NCI-H774 (cell line): Measurements from ENCODE around the gene ALG1.
"Not testable (repeated sequence)": the region's sequence is repeated elsewhere in the genome, so short reads cannot be mapped to it uniquely, and the experiment has no call there.

Experiments used
- DNase-seq: peaks from one replicate; lab custom pipeline; 2025; lab: John Stamatoyannopoulos, UW

ALG1 gene

GRCh38 chr16:5044581-5044980 lies 27.1 kb upstream of the ALG1 start:
- not testable (repeated sequence) for DNase-seq

GRCh38 chr16:5045499-5046115 lies 26.0 kb upstream of the ALG1 start:
- DNase-seq, result no peak

GRCh38 chr16:5046914-5047313 lies 24.7 kb upstream of the ALG1 start:
- no peak for DNase-seq

- no peak for DNase-seq
Observed at GRCh38 chr16:5054876-5055865, 16.5 kb upstream of the ALG1 start.

GRCh38 chr16:5056352-5056751 lies 15.3 kb upstream of the ALG1 start:
- DNase-seq, result no peak

GRCh38 chr16:5058476-5058875 lies 13.2 kb upstream of the ALG1 start:
- no peak for DNase-seq

- DNase-seq, result no peak
Observed at GRCh38 chr16:5059386-5060072, 12.1 kb upstream of the ALG1 start.

- DNase-seq, result no peak
Observed at GRCh38 chr16:5060073-5060641, 11.5 kb upstream of the ALG1 start.

GRCh38 chr16:5062051-5062450 lies 9.6 kb upstream of the ALG1 start:
- no peak for DNase-seq

GRCh38 chr16:5062790-5063765 lies 8.6 kb upstream of the ALG1 start:
- no peak for DNase-seq

GRCh38 chr16:5064915-5065314 lies 6.7 kb upstream of the ALG1 start:
- peak; percentile 39 for DNase-seq

- DNase-seq, result no peak
Observed at GRCh38 chr16:5065326-5065725, 6.3 kb upstream of the ALG1 start.

GRCh38 chr16:5065813-5066212 lies 5.8 kb upstream of the ALG1 start, which contains the start of gene C16orf89:
C16orf89 (minus strand) TSS chr16:5065956; CDS start chr16:5065908, 48 bp downstream.
- no peak for DNase-seq

GRCh38 chr16:5066511-5066910 lies 5.1 kb upstream of the ALG1 start:
- no peak for DNase-seq

- no peak for DNase-seq
Observed at GRCh38 chr16:5069048-5069447, 2.6 kb upstream of the ALG1 start.

GRCh38 chr16:5069854-5070253 lies 1.8 kb upstream of the ALG1 start:
- DNase-seq, result no peak

GRCh38 chr16:5070431-5071186 lies 1.0 kb upstream of the ALG1 start:
- DNase-seq, result no peak

- DNase-seq, result no peak
Observed at GRCh38 chr16:5071341-5071680, 332 bp upstream of the ALG1 start.

- DNase-seq, result no peak
Observed at GRCh38 chr16:5072334-5073278, 963 bp downstream of the ALG1 start.
